Vagina (tissue), 2 donors: Measurements from ENCODE around the gene LGALS4. TPM values are rescaled to one million over a fixed set of nuclear protein-coding genes. Genes with fewer than 3 reads are reported as not detected.
"Not testable (repeated sequence)": the region's sequence is repeated elsewhere in the genome, so short reads cannot be mapped to it uniquely, and the experiment has no call there.

Experiments
- DNase-seq, 2 donors: peaks; one replicate each; pipeline ENCODE4 v3.0.0-alpha.2; 2017; ENCODE audit errors: extremely low spot score in 2 of 2
- H3K27ac ChIP-seq: fragments of 200-600 bp; sonication (generic); one replicate; pipeline ENCODE4 v1.5.1; 2019
- H3K27me3 ChIP-seq: fragments of 200-600 bp; sonication (generic); one replicate; pipeline ENCODE4 v1.5.1; 2019
- H3K36me3 ChIP-seq, 2 donors: fragments of 200-600 bp; sonication (generic); one replicate each; pipeline ENCODE4 v1.5.1; 2017 to 2019
- H3K4me1 ChIP-seq: fragments of 200-600 bp; sonication (generic); one replicate; pipeline ENCODE4 v1.5.1; 2019
- H3K4me3 ChIP-seq, 2 donors: fragments of 200-600 bp; sonication (generic); 1 replicate in 1 of 2; 2 replicates in 1 of 2; pipeline ENCODE4 v1.5.1; 2016 to 2019
- H3K9me3 ChIP-seq: fragments of 200-600 bp; sonication (generic); one replicate; pipeline ENCODE4 v1.5.1; 2019
- CTCF ChIP-seq, 3 experiments: fragments of 450-650 bp in 2 of 3; fragments of 200-600 bp in 1 of 3; sonication (generic) in 1 of 3; IDR thresholded peaks; one replicate each; pipeline ENCODE4 v1.5.1; 2017 to 2019; ENCODE audit warnings: antibody characterized with exemption in 3 of 3, mild to moderate bottlenecking in 2 of 3, moderate library complexity in 2 of 3
- POLR2A ChIP-seq, 2 donors: fragments of 450-650 bp; IDR thresholded peaks; one replicate each; pipeline ENCODE4 v1.6.1; 2017; ENCODE audit warnings: antibody characterized with exemption in 2 of 2, mild to moderate bottlenecking in 2 of 2, moderate library complexity in 2 of 2
- POLR2AphosphoS5 ChIP-seq, 2 donors: sonication (generic); formaldehyde crosslinking; IDR thresholded peaks; one replicate each; pipeline ENCODE4 v1.9.0; 2017; ENCODE audit warnings: antibody characterized with exemption in 2 of 2, mild to moderate bottlenecking in 2 of 2, low read depth in 1 of 2; ENCODE audit not compliant: insufficient read depth in 1 of 2
- intact Hi-C: fragments of 100-400 bp; cut with DNase I; formaldehyde crosslinking; loops from one replicate; pipeline ENCODE4 v1.15.1; 2023
- total RNA-seq: library from RNA; depleted of rRNA; stranded (reverse); fragments of >200 nt; gene quantifications from one replicate; pipeline ENCODE4 v1.2.3, GENCODE V29; 2016

LGALS4 gene
- total RNA-seq, 1 donor from 2014 or later = not detected

- intact Hi-C loops = no loop called here
Observed at GRCh38 chr19:38817081-38817480, 4.3 kb upstream of the LGALS4 start.

GRCh38 chr19:38816131-38816750 is 3.5 kb upstream of the LGALS4 start:
- Histone ChIP-seq H3K36me3 (peaks cover 0 to 32% of the 10 kb centered on the region in 2 donors), H3K4me1 (no peaks in the 10 kb centered on the region), H3K4me3 (no peak overlapping the region), H3K9me3 (no peaks in the 10 kb centered on the region), H3K27ac (no peak overlapping the region), H3K27me3 (no peaks in the 10 kb centered on the region)
- TF ChIP-seq CTCF (IDR thresholded peaks at IDR 0.05) (no peak), POLR2A (IDR thresholded peaks at IDR 0.05) (no peak), POLR2AphosphoS5 (IDR thresholded peaks at IDR 0.05; ENCODE audit: insufficient read depth in 1 of 2, low read depth in 1 of 2) (no peak)
- intact Hi-C loops = no loop called here
- no peak for DNase-seq

More at GRCh38 chr19:38817081-38817480, 4.3 kb upstream of the LGALS4 start:
- no peaks in the 10 kb centered on the region for H3K9me3 ChIP-seq
- H3K27me3 ChIP-seq = no peaks in the 10 kb centered on the region
- DNase-seq = no peak
- TF ChIP-seq CTCF (IDR thresholded peaks at IDR 0.05) (no peak), POLR2AphosphoS5 (IDR thresholded peaks at IDR 0.05; ENCODE audit: insufficient read depth in 1 of 2, low read depth in 1 of 2) (no peak), POLR2A (IDR thresholded peaks at IDR 0.05) (no peak)
- H3K36me3 ChIP-seq = peaks cover 0 to 39% of the 10 kb centered on the region in 2 donors
- no peak overlapping the region for H3K27ac ChIP-seq
- no peaks in the 10 kb centered on the region for H3K4me1 ChIP-seq
- H3K4me3 ChIP-seq = no peak overlapping the region

- H3K4me1 ChIP-seq = no peaks in the 10 kb centered on the region
- no peaks in the 10 kb centered on the region for H3K9me3 ChIP-seq
- TF ChIP-seq POLR2A (IDR thresholded peaks at IDR 0.05) = no peak
- no peak for TF ChIP-seq POLR2AphosphoS5 (IDR thresholded peaks at IDR 0.05; ENCODE audit: insufficient read depth in 1 of 2, low read depth in 1 of 2)
- no peak for TF ChIP-seq CTCF (IDR thresholded peaks at IDR 0.05)
- peaks cover 0 to 32% of the 10 kb centered on the region in 2 donors for H3K36me3 ChIP-seq
- no peak overlapping the region for H3K27ac ChIP-seq
- no peak for DNase-seq
- no peak overlapping the region for H3K4me3 ChIP-seq
- no peaks in the 10 kb centered on the region for H3K27me3 ChIP-seq
- intact Hi-C loops = no loop called here
Observed at GRCh38 chr19:38815059-38816001, 2.6 kb upstream of the LGALS4 start.

- intact Hi-C loops, DNase-seq: not testable (repeated sequence)
Observed at GRCh38 chr19:38813932-38814331, 1.2 kb upstream of the LGALS4 start.

GRCh38 chr19:38813323-38813722 is 578 bp upstream of the LGALS4 start:
- H3K9me3 ChIP-seq = no peaks in the 10 kb centered on the region
- H3K4me1 ChIP-seq = no peaks in the 10 kb centered on the region
- no peak overlapping the region for H3K4me3 ChIP-seq
- no peaks in the 10 kb centered on the region for H3K27me3 ChIP-seq
- DNase-seq = no peak
- intact Hi-C loops = no loop called here
- TF ChIP-seq POLR2AphosphoS5 (IDR thresholded peaks at IDR 0.05; ENCODE audit: insufficient read depth in 1 of 2, low read depth in 1 of 2) = no peak
- no peak for TF ChIP-seq POLR2A (IDR thresholded peaks at IDR 0.05)
- no peak for TF ChIP-seq CTCF (IDR thresholded peaks at IDR 0.05)
- no peak overlapping the region for H3K27ac ChIP-seq
- peaks cover 0 to 32% of the 10 kb centered on the region in 2 donors for H3K36me3 ChIP-seq

More at GRCh38 chr19:38813932-38814331, 1.2 kb upstream of the LGALS4 start:
- peaks cover 0 to 32% of the 10 kb centered on the region in 2 donors for H3K36me3 ChIP-seq
- not testable (repeated sequence) for H3K4me3 ChIP-seq, H3K9me3 ChIP-seq, H3K4me1 ChIP-seq, H3K27ac ChIP-seq, H3K27me3 ChIP-seq
